HepG2 (cell line): Measurements from ENCODE around the gene CUL7. TPM values are rescaled to one million over a fixed set of nuclear protein-coding genes. Genes with fewer than 3 reads are reported as not detected.

ENCODE experiments used
- ARID2 ChIP-seq: sonication (generic); formaldehyde crosslinking; IDR thresholded peaks from 2 replicates; pipeline ENCODE4 v1.8.1; 2022; ENCODE audit warnings: mild to moderate bottlenecking, missing genetic modification reagents, borderline replicate concordance
- ARNT2 ChIP-seq: sonication (generic); formaldehyde crosslinking; IDR thresholded peaks from 2 replicates; pipeline ENCODE4 v1.8.0; 2022; ENCODE audit warnings: mild to moderate bottlenecking, low read depth, missing genetic modification reagents, moderate library complexity
- ATAD3A ChIP-seq: sonication (generic); formaldehyde crosslinking; IDR thresholded peaks from 2 replicates; pipeline ENCODE4 v1.4.0; 2020; ENCODE audit warnings: missing genetic modification reagents
- BRCA1 ChIP-seq: sonication (generic); formaldehyde crosslinking; IDR thresholded peaks from 2 replicates; pipeline ENCODE4 v1.4.0; 2020; ENCODE audit warnings: missing genetic modification reagents
- CCAR2 ChIP-seq: fragments of 200-400 bp; formaldehyde crosslinking; optimal IDR thresholded peaks from 2 replicates; pipeline ENCODE3; 2018; ENCODE audit warnings: low read depth, mild to moderate bottlenecking, low read length, moderate library complexity
- CHCHD3 ChIP-seq: sonication (generic); formaldehyde crosslinking; IDR thresholded peaks from 2 replicates; pipeline ENCODE4 v1.8.0; 2022; ENCODE audit warnings: mild to moderate bottlenecking, missing genetic modification reagents, moderate library complexity
- FOXC1 ChIP-seq: sonication (generic); formaldehyde crosslinking; IDR thresholded peaks from 2 replicates; pipeline ENCODE4 v1.8.0; 2022; ENCODE audit warnings: mild to moderate bottlenecking, missing genetic modification reagents, borderline replicate concordance
- GPBP1L1 ChIP-seq: sonication (generic); formaldehyde crosslinking; IDR thresholded peaks from 2 replicates; pipeline ENCODE4 v1.5.0; 2020; ENCODE audit warnings: mild to moderate bottlenecking, missing genetic modification reagents
- JUND ChIP-seq: sonication (generic); formaldehyde crosslinking; IDR thresholded peaks from 2 replicates; pipeline ENCODE4 v1.8.0; 2022; ENCODE audit warnings: mild to moderate bottlenecking, missing genetic modification reagents
- NR2C2 ChIP-seq: sonication (generic); formaldehyde crosslinking; IDR thresholded peaks from 2 replicates; pipeline ENCODE4 v1.4.0; 2020; ENCODE audit warnings: missing genetic modification reagents, mild to moderate bottlenecking, moderate library complexity, borderline replicate concordance
- TFDP1 ChIP-seq: IDR thresholded peaks from 2 replicates; pipeline ENCODE4 v1.6.1; 2016; ENCODE audit warnings: missing compliant biosample characterization, missing genetic modification reagents, borderline replicate concordance
- WIZ ChIP-seq: sonication (generic); formaldehyde crosslinking; IDR thresholded peaks from 2 replicates; pipeline ENCODE4 v1.5.1; 2020; ENCODE audit warnings: mild to moderate bottlenecking, missing genetic modification reagents
- ZBTB42 ChIP-seq: sonication (generic); formaldehyde crosslinking; IDR thresholded peaks from 2 replicates; pipeline ENCODE4 v1.5.0; 2020; ENCODE audit warnings: mild to moderate bottlenecking, missing genetic modification reagents
- ZBTB43 ChIP-seq: sonication (generic); formaldehyde crosslinking; conservative IDR thresholded peaks from 2 replicates; pipeline ENCODE4 v1.4.0; 2020; ENCODE audit warnings: missing genetic modification reagents
- ZBTB46 ChIP-seq: sonication (generic); formaldehyde crosslinking; IDR thresholded peaks from 2 replicates; pipeline ENCODE4 v1.4.0; 2020; ENCODE audit warnings: mild to moderate bottlenecking, missing genetic modification reagents, borderline replicate concordance
- ZNF333 ChIP-seq: sonication (generic); formaldehyde crosslinking; IDR thresholded peaks from 2 replicates; pipeline ENCODE4 v1.4.0; 2020; ENCODE audit warnings: mild to moderate bottlenecking, missing genetic modification reagents, borderline replicate concordance
- ZNF446 ChIP-seq: sonication (generic); formaldehyde crosslinking; IDR thresholded peaks from 2 replicates; pipeline ENCODE4 v1.5.0; 2020; ENCODE audit warnings: mild to moderate bottlenecking, missing genetic modification reagents
- ZNF674 ChIP-seq: sonication (generic); formaldehyde crosslinking; IDR thresholded peaks from 2 replicates; pipeline ENCODE4 v1.5.0; 2020; ENCODE audit warnings: low read depth, mild to moderate bottlenecking, missing genetic modification reagents
- polyA plus RNA-seq, 8 experiments: library from polyadenylated mRNA; depleted of rRNA in 3 of 8; stranded (reverse) in 7 of 8; unstranded in 1 of 8; fragments of >200 nt; fragmentation: Illumina TruSeq in 4 of 8; extraction: Trizol in 4 of 8; gene quantifications; 2 replicates each; pipeline versions ENCODE4 v1.2.1 to v1.2.3, GENCODE V29; 2011 to 2016; ENCODE audit warnings: low read depth in 4 of 8, missing spikeins in 1 of 8, mixed read lengths in 1 of 8; ENCODE audit not compliant: insufficient read depth in 1 of 8
- total RNA-seq, 5 experiments: library from RNA; depleted of rRNA; stranded (reverse); fragments of >200 nt; fragmentation: Illumina TruSeq; extraction: Trizol; gene quantifications; 2 replicates each; pipeline ENCODE4 v1.2.3, GENCODE V29; 2016; ENCODE audit warnings: low read depth in 1 of 5
- TF ChIP-seq, protein P1 (sequence below), 2 experiments: fragments of 450-650 bp in 1 of 2; sonication (generic) in 1 of 2; formaldehyde crosslinking; IDR thresholded peaks; 2 replicates each; pipeline versions ENCODE4 v1.5.0 to v1.8.0; 2020 to 2022; ENCODE audit warnings: mild to moderate bottlenecking in 1 of 2, missing genetic modification reagents in 1 of 2
- TF ChIP-seq, protein P2 (sequence below): IDR thresholded peaks from 2 replicates; pipeline ENCODE4 v1.6.1; 2016; ENCODE audit warnings: missing genetic modification reagents, missing compliant biosample characterization

CUL7 gene
- total and polyA plus RNA-seq, 2 of the 13 experiments (the other 11 are each of a cell fraction or from before 2014, with no cell fraction given) = 32.0 to 60.7 TPM

DNA sequence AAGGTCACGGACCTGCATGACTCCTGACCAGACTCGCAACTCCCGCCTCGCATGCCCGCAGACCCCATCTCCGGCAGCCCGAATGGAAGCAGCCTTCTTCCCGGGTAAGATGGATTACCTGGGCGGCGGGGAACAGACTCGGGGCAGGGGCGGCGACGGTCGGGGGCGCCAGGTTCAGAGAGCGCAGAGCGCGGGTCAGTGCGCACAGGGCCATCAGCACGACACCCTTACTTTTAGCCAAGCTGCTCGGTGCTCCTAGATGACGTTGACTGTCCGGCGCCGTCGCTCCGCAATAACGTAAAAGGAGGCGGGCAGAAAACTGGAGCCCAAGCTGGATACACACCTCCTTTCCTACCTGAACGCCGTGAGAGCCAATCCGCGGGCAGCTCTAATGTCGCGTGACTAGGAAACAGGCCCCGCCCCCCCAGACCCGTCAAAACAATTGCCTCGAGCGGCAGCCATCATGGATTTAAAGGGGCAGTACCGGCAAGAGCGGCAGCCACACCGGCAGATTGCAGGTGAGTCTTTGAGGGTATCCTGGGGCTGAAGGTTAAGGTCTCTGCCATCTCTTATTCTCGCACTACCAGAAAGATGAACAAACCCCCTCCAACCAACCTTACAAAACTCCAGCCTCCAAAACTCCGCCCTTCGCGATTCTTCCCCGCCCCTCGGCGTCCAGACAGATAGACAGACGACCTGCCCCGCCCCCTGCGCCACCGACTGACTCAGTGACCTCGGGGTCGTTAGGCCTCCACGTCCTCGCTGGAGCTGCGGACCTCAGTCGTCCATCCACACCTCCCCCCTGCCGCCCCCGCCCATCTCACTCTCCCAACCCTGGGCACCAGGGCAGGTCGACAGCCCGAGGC is 5.8 kb upstream of the CUL7 start, which contains the start of the genes KLC4 and MRPL2 (continued):
- peak; percentile 66; the same call in 1 of the 2 replicates for TF ChIP-seq TFDP1 (CRISPR knock-in tag)
- peak; percentile 61 for TF ChIP-seq ZNF333 (CRISPR knock-in tag)
- TF ChIP-seq CCAR2 = no peak
- peak; percentile 61 for TF ChIP-seq NR2C2 (CRISPR knock-in tag)
- peak; percentile 49; the same call in 1 of the 2 replicates for TF ChIP-seq ZBTB42 (CRISPR knock-in tag)
- TF ChIP-seq ZBTB46 (CRISPR knock-in tag) = no peak
- TF ChIP-seq ZNF674 = no peak
- no peak for TF ChIP-seq GPBP1L1 (CRISPR knock-in tag)
- 0 out of 2 replicates have a peak, but pooled peaks have one; percentile 54 for TF ChIP-seq WIZ (CRISPR knock-in tag)
- TF ChIP-seq BRCA1 (CRISPR knock-in tag) = peak; percentile 16; the same call in 1 of the 2 replicates
- TF ChIP-seq, protein P1, sequence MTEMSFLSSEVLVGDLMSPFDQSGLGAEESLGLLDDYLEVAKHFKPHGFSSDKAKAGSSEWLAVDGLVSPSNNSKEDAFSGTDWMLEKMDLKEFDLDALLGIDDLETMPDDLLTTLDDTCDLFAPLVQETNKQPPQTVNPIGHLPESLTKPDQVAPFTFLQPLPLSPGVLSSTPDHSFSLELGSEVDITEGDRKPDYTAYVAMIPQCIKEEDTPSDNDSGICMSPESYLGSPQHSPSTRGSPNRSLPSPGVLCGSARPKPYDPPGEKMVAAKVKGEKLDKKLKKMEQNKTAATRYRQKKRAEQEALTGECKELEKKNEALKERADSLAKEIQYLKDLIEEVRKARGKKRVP (CRISPR knock-in tag; IDR thresholded peaks at IDR 0.05) = no peak
- TF ChIP-seq CHCHD3 = no peak
- 0 out of 2 replicates have a peak, but pooled peaks have one; percentile 48 for TF ChIP-seq ZBTB43 (CRISPR knock-in tag)
- no peak for TF ChIP-seq ARID2
- TF ChIP-seq JUND (CRISPR knock-in tag) = 0 out of 2 replicates have a peak, but pooled peaks have one; percentile 44
- peak; percentile 37; the same call in 1 of the 2 replicates for TF ChIP-seq ZNF446 (CRISPR knock-in tag)
- TF ChIP-seq ARNT2 (CRISPR knock-in tag) = no peak; the same call in 1 of the 2 replicates
- TF ChIP-seq FOXC1 = 0 out of 2 replicates have a peak, but pooled peaks have one; percentile 32
- no peak for TF ChIP-seq ATAD3A (CRISPR knock-in tag)
- TF ChIP-seq, protein P2, sequence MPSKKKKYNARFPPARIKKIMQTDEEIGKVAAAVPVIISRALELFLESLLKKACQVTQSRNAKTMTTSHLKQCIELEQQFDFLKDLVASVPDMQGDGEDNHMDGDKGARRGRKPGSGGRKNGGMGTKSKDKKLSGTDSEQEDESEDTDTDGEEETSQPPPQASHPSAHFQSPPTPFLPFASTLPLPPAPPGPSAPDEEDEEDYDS (CRISPR knock-in tag) = peak; percentile 87; the same call in 1 of the 2 replicates
